Panc1 (cell line): ENCODE measurements around the gene LSM12. TPM values are rescaled to one million over a fixed set of nuclear protein-coding genes. Genes with fewer than 3 reads are reported as not detected.

ENCODE experiments used
- ATAC-seq: fragments of 200-7000 bp; cut with Tn5 transposase; 2 replicates; pipeline ENCODE4 v1.9.1; 2020; ENCODE audit warnings: mild to moderate bottlenecking, moderate library complexity
- BruUV-seq: library from RNA; stranded (reverse); fragments of 400-500 nt; replicated peaks from 2 replicates; lab custom pipeline; 2021; lab: Mats Ljungman, UMichigan
- CTCF ChIA-PET: fragments of 300-600 bp; sonication (Branson Sonifier 250); formaldehyde crosslinking; loops from one replicate; lab custom pipeline; 2022; ENCODE audit warnings: antibody characterized with exemption; lab: Charles Lee
- POLR2A ChIA-PET: fragments of 300-600 bp; sonication (Branson Sonifier 250); formaldehyde crosslinking; loops from one replicate; lab custom pipeline; 2022; ENCODE audit warnings: antibody characterized with exemption; lab: Charles Lee
- DNase-seq: peaks from one replicate; pipeline ENCODE4 v3.0.0-alpha.2; 2010; ENCODE audit warnings: low read depth, low spot score
- H3K27ac ChIP-seq: 2 replicates; pipeline ENCODE4 v1.5.1; 2011; ENCODE audit warnings: mild to moderate bottlenecking, low read length, inconsistent platforms
- H3K27me3 ChIP-seq: fragments of 200-500 bp; sonication (Bioruptor generic); 2 replicates; pipeline ENCODE4 v1.6.0; 2014; ENCODE audit warnings: low read length, inconsistent platforms; ENCODE audit not compliant: control insufficient read depth, insufficient read depth
- H3K36me3 ChIP-seq: fragments of 200-500 bp; sonication (Bioruptor generic); 2 replicates; pipeline ENCODE4 v1.5.1; 2014; ENCODE audit warnings: inconsistent platforms, mild to moderate bottlenecking, low read length, moderate library complexity; ENCODE audit not compliant: control insufficient read depth, insufficient read depth
- H3K4me1 ChIP-seq: 2 replicates; pipeline ENCODE4 v1.5.1; 2011; ENCODE audit warnings: inconsistent platforms, mild to moderate bottlenecking, low read length, moderate library complexity; ENCODE audit not compliant: control insufficient read depth, insufficient read depth
- H3K4me3 ChIP-seq, 2 experiments: 2 replicates each; pipeline ENCODE4 v1.5.1; 2011 to 2012; ENCODE audit warnings: low read depth in 2 of 2, low read length in 2 of 2, mild to moderate bottlenecking in 2 of 2, inconsistent platforms in 1 of 2, moderate library complexity in 1 of 2
- H3K9me3 ChIP-seq: fragments of 200-500 bp; sonication (Bioruptor generic); 2 replicates; pipeline ENCODE4 v1.5.1; 2014; ENCODE audit warnings: low read depth, mild to moderate bottlenecking, inconsistent platforms, low read length, moderate library complexity; ENCODE audit not compliant: control insufficient read depth, insufficient read depth
- POLR2AphosphoS5 ChIP-seq: IDR thresholded peaks from 2 replicates; pipeline ENCODE4 v1.6.1; 2012; ENCODE audit warnings: mild to moderate bottlenecking, low read depth, low read length, moderate library complexity
- SIN3A ChIP-seq: IDR thresholded peaks from 2 replicates; pipeline ENCODE4 v1.6.1; 2012; ENCODE audit warnings: low read depth, mild to moderate bottlenecking, low read length, moderate library complexity, borderline replicate concordance; ENCODE audit not compliant: insufficient read depth
- TCF7L2 ChIP-seq: IDR thresholded peaks from 2 replicates; pipeline ENCODE4 v1.6.1; 2011; ENCODE audit warnings: mild to moderate bottlenecking, low read depth, low read length, inconsistent platforms
- in situ Hi-C: cut with HindIII; loops from 2 replicates; pipeline ENCODE4 v1.10.0; 2016; ENCODE audit warnings: low sequenced_read_pairs, low pct_unique_long_range_greater_than_20kb
- intact Hi-C: fragments of 100-400 bp; cut with micrococcal nuclease; formaldehyde crosslinking; loops from one replicate; pipeline ENCODE4 v1.10.0; 2022; ENCODE audit not compliant: unreplicated experiment
- total RNA-seq: library from RNA; stranded (reverse); gene quantifications from one replicate; pipeline ENCODE4 v1.2.1, GENCODE V29; 2021; ENCODE audit not compliant: unreplicated experiment
- TF ChIP-seq, protein P1 (sequence below), 2 experiments: IDR thresholded peaks; 2 replicates each; pipeline ENCODE4 v1.6.1; 2011 to 2012; ENCODE audit warnings: low read depth in 2 of 2, control low read depth in 1 of 2, low read length in 1 of 2, mild to moderate bottlenecking in 1 of 2, moderate library complexity in 1 of 2; ENCODE audit not compliant: insufficient read depth in 1 of 2
- TF ChIP-seq, protein P2 (sequence below): fragments of 450-650 bp; IDR thresholded peaks from 2 replicates; pipeline ENCODE4 v1.5.1; 2017; ENCODE audit warnings: mild to moderate bottlenecking

LSM12 gene
- total RNA-seq, 1 experiment from 2014 or later, result 73.0 TPM

DNA sequence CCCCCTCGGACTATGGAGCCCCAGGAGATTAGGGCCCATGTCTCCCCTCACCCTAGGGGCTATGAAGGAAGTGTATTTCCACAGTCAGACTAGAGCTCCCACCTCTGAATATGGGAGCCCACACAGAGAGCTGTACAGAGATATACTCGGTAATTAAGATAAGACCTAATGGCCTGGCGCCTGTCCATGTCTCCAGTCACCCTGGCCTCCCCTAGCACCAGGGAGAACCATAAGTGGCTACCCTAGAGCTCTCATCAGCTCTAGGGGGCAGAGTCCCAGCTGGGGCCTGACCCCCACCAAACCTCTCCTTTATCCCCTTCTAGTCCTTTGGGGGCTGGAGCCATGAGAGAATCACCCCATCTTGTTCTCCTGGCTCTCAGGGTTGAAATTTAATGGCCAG lies 54.1 kb downstream of the LSM12 start:
- no TSS peak for BruUV-seq
- ChIA-PET CTCF (no interaction called here), POLR2A (no interaction called here)
- intact Hi-C loops (no loop called here), in situ Hi-C loops (no loop called here)
- ATAC-seq (no peak), DNase-seq (no peak)
- Histone ChIP-seq H3K4me1 (peaks cover 8% of the 10 kb centered on the region), H3K9me3 (no peaks in the 10 kb centered on the region), H3K36me3 (peaks cover 5% of the 10 kb centered on the region; the same call in 1 of the 2 replicates), H3K27ac (no peak overlapping the region), H3K4me3 (no peak overlapping the region), H3K27me3 (no peaks in the 10 kb centered on the region)
- TF ChIP-seq, protein P1, sequence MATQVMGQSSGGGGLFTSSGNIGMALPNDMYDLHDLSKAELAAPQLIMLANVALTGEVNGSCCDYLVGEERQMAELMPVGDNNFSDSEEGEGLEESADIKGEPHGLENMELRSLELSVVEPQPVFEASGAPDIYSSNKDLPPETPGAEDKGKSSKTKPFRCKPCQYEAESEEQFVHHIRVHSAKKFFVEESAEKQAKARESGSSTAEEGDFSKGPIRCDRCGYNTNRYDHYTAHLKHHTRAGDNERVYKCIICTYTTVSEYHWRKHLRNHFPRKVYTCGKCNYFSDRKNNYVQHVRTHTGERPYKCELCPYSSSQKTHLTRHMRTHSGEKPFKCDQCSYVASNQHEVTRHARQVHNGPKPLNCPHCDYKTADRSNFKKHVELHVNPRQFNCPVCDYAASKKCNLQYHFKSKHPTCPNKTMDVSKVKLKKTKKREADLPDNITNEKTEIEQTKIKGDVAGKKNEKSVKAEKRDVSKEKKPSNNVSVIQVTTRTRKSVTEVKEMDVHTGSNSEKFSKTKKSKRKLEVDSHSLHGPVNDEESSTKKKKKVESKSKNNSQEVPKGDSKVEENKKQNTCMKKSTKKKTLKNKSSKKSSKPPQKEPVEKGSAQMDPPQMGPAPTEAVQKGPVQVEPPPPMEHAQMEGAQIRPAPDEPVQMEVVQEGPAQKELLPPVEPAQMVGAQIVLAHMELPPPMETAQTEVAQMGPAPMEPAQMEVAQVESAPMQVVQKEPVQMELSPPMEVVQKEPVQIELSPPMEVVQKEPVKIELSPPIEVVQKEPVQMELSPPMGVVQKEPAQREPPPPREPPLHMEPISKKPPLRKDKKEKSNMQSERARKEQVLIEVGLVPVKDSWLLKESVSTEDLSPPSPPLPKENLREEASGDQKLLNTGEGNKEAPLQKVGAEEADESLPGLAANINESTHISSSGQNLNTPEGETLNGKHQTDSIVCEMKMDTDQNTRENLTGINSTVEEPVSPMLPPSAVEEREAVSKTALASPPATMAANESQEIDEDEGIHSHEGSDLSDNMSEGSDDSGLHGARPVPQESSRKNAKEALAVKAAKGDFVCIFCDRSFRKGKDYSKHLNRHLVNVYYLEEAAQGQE (IDR thresholded peaks at IDR 0.05; ENCODE audit: insufficient read depth in 1 of 2, low read depth in 2 of 2, low read length in 1 of 2), result no peak
- TF ChIP-seq SIN3A (no peak), POLR2AphosphoS5 (no peak), TCF7L2 (no peak)
- TF ChIP-seq, protein P2, sequence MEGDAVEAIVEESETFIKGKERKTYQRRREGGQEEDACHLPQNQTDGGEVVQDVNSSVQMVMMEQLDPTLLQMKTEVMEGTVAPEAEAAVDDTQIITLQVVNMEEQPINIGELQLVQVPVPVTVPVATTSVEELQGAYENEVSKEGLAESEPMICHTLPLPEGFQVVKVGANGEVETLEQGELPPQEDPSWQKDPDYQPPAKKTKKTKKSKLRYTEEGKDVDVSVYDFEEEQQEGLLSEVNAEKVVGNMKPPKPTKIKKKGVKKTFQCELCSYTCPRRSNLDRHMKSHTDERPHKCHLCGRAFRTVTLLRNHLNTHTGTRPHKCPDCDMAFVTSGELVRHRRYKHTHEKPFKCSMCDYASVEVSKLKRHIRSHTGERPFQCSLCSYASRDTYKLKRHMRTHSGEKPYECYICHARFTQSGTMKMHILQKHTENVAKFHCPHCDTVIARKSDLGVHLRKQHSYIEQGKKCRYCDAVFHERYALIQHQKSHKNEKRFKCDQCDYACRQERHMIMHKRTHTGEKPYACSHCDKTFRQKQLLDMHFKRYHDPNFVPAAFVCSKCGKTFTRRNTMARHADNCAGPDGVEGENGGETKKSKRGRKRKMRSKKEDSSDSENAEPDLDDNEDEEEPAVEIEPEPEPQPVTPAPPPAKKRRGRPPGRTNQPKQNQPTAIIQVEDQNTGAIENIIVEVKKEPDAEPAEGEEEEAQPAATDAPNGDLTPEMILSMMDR, result no peak

DNA sequence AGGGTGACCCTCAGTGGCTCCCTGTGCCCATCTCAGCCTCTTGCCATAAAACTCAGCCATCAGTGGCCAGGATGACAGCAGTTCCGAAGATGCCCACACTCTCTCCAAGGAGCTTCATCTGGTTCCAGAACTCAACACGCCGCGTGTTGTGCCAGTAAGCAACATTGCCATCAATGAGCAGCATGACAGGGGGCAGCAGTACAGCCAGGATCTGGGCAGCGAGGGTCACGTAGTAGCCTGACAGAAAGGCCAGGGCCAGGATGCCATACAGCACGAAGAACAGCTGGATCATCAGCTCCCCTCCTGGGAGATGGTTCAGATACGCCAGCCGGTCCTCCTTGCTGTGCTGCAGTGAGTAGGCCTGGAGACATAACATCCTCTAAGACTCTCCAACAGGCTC lies 54.6 kb downstream of the LSM12 start:
- POLR2A ChIA-PET, result interaction anchor here (0.6 kb wide), 1 partner anchor 116 kb away, joined by 5 read pairs; no protein-coding TSS in a partner anchor
- CTCF ChIA-PET, result no interaction called here
- Histone ChIP-seq H3K9me3 (no peaks in the 10 kb centered on the region), H3K27ac (no peak overlapping the region), H3K36me3 (peaks cover 5% of the 10 kb centered on the region; the same call in 1 of the 2 replicates), H3K4me1 (peaks cover 8% of the 10 kb centered on the region), H3K27me3 (no peaks in the 10 kb centered on the region), H3K4me3 (no peak overlapping the region)
- DNase-seq, result no peak
- in situ Hi-C loops (no loop called here), intact Hi-C loops (no loop called here)
- BruUV-seq, result no TSS peak
- TF ChIP-seq POLR2AphosphoS5 (no peak), TCF7L2 (no peak), SIN3A (no peak)
- TF ChIP-seq, protein P1 (IDR thresholded peaks at IDR 0.05; ENCODE audit: insufficient read depth in 1 of 2, low read depth in 2 of 2, low read length in 1 of 2), result no peak
- TF ChIP-seq, protein P2, result no peak
- no peak for ATAC-seq
